Measurements from ENCODE around the gene ETS1.

The ETS1 gene

DNA sequence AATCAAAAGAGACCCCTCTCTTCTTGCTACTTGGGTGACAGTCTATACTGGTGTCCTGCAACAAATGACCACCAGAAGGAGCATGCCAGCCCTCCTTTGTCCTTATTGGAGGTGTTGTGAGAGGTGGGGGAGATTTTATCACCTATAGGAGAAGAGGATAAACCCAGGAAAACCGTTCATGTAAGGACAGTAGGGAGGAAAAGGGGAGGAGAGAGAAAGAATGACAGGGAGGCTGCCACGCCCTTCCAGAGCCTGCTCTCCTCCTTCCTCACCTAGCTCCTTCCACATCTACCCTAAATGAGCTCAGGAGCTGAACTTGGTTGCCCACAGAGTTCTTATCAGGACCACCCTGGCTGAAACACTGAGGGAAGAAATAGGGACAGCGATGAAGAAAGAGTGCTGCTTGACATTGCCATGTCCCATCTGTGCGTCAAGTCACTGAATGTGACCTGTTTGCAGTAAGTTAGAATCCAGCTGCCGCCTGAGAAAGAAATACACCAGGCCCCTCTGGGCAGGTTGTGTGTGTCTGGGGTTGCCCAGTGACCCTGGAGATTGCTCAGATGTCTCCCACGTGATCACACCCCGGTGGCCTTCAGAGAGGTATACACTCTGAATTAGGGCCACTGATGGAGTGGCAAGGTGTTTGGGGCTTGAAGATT is 40.4 kb upstream of the ETS1 start:
- no peaks in the 10 kb centered on the region for H4K20me1 ChIP-seq (ENCODE audit: insufficient read depth, low read length)
- H3K9me2 ChIP-seq (ENCODE audit: low read depth, low read length), result no peaks in the 10 kb centered on the region
- H3K4me2 ChIP-seq (ENCODE audit: low read length), result peak overlapping the region; percentile 49
- no peaks in the 10 kb centered on the region for H3K79me2 ChIP-seq (ENCODE audit: insufficient read depth, low read length)
- peak overlapping the region; percentile 34 for H3K4me3 ChIP-seq (ENCODE audit: low read depth, low read length, poor library complexity, severe bottlenecking)
- H2AFZ ChIP-seq (ENCODE audit: low read length), result no peak overlapping the region
- peaks cover 93% of the 10 kb centered on the region for H3K4me1 ChIP-seq (ENCODE audit: insufficient read depth, low read length, severe bottlenecking)
- no peaks in the 10 kb centered on the region for H3K27me3 ChIP-seq (ENCODE audit: insufficient read depth, low read length)
- peak overlapping the region; percentile 100 for H3K27ac ChIP-seq (ENCODE audit: low read depth, low read length, poor library complexity, severe bottlenecking)
- no peaks in the 10 kb centered on the region for H3K9me3 ChIP-seq (ENCODE audit: low read length)
- no peaks in the 10 kb centered on the region for H3K36me3 ChIP-seq (ENCODE audit: insufficient read depth, low read length)
- peaks cover 3% of the 10 kb centered on the region; the same call in 1 of the 2 replicates for H3F3A ChIP-seq (ENCODE audit: insufficient read depth, low read length)
- peak overlapping the region; percentile 63 for H3K9ac ChIP-seq (ENCODE audit: low read length)
- TF ChIP-seq EZH2 (IDR thresholded peaks at IDR 0.05; ENCODE audit: borderline replicate concordance, low read length), result no peak
- TF ChIP-seq, protein P1, sequence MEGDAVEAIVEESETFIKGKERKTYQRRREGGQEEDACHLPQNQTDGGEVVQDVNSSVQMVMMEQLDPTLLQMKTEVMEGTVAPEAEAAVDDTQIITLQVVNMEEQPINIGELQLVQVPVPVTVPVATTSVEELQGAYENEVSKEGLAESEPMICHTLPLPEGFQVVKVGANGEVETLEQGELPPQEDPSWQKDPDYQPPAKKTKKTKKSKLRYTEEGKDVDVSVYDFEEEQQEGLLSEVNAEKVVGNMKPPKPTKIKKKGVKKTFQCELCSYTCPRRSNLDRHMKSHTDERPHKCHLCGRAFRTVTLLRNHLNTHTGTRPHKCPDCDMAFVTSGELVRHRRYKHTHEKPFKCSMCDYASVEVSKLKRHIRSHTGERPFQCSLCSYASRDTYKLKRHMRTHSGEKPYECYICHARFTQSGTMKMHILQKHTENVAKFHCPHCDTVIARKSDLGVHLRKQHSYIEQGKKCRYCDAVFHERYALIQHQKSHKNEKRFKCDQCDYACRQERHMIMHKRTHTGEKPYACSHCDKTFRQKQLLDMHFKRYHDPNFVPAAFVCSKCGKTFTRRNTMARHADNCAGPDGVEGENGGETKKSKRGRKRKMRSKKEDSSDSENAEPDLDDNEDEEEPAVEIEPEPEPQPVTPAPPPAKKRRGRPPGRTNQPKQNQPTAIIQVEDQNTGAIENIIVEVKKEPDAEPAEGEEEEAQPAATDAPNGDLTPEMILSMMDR (IDR thresholded peaks at IDR 0.05; ENCODE audit: low read length), result no peak

DNA sequence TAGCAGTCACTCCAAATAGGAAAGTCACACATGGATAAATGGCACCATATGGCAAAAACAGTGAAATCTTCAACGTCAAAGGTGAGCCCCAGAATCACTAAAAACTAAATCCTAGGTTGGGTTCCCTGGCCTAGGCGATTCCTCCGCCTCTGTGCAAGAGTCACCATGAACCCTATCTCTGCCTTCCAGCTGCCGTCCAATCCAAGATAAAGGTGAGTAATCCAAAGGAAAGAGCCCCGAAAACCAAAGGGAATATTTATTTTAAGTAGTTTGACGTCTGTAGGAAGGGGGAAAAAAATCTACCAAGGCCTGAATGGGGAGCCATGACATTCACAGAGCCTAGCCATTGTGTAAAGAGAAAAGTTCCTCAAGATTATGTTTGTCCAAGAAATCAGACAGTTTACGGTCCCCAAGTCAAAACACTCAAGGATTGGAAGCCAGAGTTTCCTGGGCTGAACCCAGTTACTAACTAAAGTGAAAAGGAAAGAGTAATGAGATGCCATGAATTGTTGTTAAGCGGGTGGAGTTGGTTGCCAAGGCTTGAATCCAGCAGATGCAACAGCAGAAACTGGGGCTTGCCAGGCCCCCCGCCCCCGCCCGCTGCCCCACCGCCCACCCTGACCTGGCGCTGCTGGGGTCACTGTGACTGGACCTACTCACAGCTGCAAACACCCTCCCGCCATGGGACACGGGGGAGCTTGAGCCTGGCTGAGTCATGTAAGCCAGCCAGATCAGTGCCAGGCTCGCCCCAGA is 39.7 kb upstream of the ETS1 start:
- Histone ChIP-seq H2AFZ (ENCODE audit: low read length) (no peak overlapping the region), H3K4me3 (ENCODE audit: low read depth, low read length, poor library complexity, severe bottlenecking) (no peak overlapping the region), H3K27ac (ENCODE audit: low read depth, low read length, poor library complexity, severe bottlenecking) (peak overlapping the region; percentile 100), H4K20me1 (ENCODE audit: insufficient read depth, low read length) (no peaks in the 10 kb centered on the region), H3K4me2 (ENCODE audit: low read length) (peak overlapping the region; percentile 70), H3K9ac (ENCODE audit: low read length) (peak overlapping the region; percentile 69), H3K79me2 (ENCODE audit: insufficient read depth, low read length) (no peaks in the 10 kb centered on the region), H3K36me3 (ENCODE audit: insufficient read depth, low read length) (no peaks in the 10 kb centered on the region), H3K27me3 (ENCODE audit: insufficient read depth, low read length) (no peaks in the 10 kb centered on the region), H3K9me2 (ENCODE audit: low read depth, low read length) (no peaks in the 10 kb centered on the region), H3K9me3 (ENCODE audit: low read length) (no peaks in the 10 kb centered on the region), H3F3A (ENCODE audit: insufficient read depth, low read length) (peaks cover 3% of the 10 kb centered on the region; the same call in 1 of the 2 replicates), H3K4me1 (ENCODE audit: insufficient read depth, low read length, severe bottlenecking) (peaks cover 100% of the 10 kb centered on the region)
- TF ChIP-seq EZH2 (IDR thresholded peaks at IDR 0.05; ENCODE audit: borderline replicate concordance, low read length), result no peak
- TF ChIP-seq, protein P1 (IDR thresholded peaks at IDR 0.05; ENCODE audit: low read length), result no peak

DNA sequence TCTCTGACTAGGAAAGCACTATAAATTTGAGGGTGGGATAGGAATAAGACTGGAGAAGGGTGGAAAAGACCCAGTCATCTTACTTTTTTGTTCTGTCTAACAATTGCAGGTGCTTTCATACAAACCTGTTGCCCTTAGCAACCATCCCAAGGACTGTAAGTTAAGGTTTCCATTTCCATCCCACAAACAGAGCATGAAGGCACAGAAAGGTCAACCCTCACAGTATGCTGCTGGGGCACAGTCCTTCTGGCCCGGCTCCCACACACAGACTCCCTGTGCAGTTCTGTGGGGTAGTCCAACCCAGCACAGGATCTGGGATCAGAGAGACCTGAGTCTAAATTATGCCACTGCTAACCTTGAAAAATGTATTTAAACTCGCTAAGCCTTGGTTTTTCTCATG is 38.4 kb upstream of the ETS1 start:
- H3K4me2 ChIP-seq (ENCODE audit: low read length), result peak overlapping the region; percentile 70
- no peak overlapping the region for H2AFZ ChIP-seq (ENCODE audit: low read length)
- peak overlapping the region; percentile 100 for H3K27ac ChIP-seq (ENCODE audit: low read depth, low read length, poor library complexity, severe bottlenecking)
- H3F3A ChIP-seq (ENCODE audit: insufficient read depth, low read length), result peaks cover 3% of the 10 kb centered on the region; the same call in 1 of the 2 replicates
- H3K4me1 ChIP-seq (ENCODE audit: insufficient read depth, low read length, severe bottlenecking), result peaks cover 100% of the 10 kb centered on the region
- peak overlapping the region; percentile 28 for H3K4me3 ChIP-seq (ENCODE audit: low read depth, low read length, poor library complexity, severe bottlenecking)
- no peaks in the 10 kb centered on the region for H3K9me3 ChIP-seq (ENCODE audit: low read length)
- no peaks in the 10 kb centered on the region for H3K36me3 ChIP-seq (ENCODE audit: insufficient read depth, low read length)
- TF ChIP-seq, protein P1 (IDR thresholded peaks at IDR 0.05; ENCODE audit: low read length), result no peak
- TF ChIP-seq EZH2 (IDR thresholded peaks at IDR 0.05; ENCODE audit: borderline replicate concordance, low read length), result no peak
- no peaks in the 10 kb centered on the region for H3K9me2 ChIP-seq (ENCODE audit: low read depth, low read length)
- H3K9ac ChIP-seq (ENCODE audit: low read length), result peak overlapping the region; percentile 69
- H3K79me2 ChIP-seq (ENCODE audit: insufficient read depth, low read length), result no peaks in the 10 kb centered on the region
- no peaks in the 10 kb centered on the region for H3K27me3 ChIP-seq (ENCODE audit: insufficient read depth, low read length)
- no peaks in the 10 kb centered on the region for H4K20me1 ChIP-seq (ENCODE audit: insufficient read depth, low read length)

All from OCI-LY1 (cell line).